GM12878 (cell line): ENCODE measurements around the gene JAG1. TPM values are rescaled to one million over a fixed set of nuclear protein-coding genes. Genes with fewer than 3 reads are reported as not detected.

Experiments
- ATAC-seq: fragments of 200-7000 bp; cut with Tn5 transposase; 3 replicates; pipeline ENCODE4 v1.9.1; 2020; ENCODE audit warnings: mild to moderate bottlenecking, moderate library complexity
- BruUV-seq: library from RNA; stranded (reverse); fragments of 400-500 nt; replicated peaks from 2 replicates; lab custom pipeline; 2021; lab: Mats Ljungman, UMichigan
- CTCF ChIA-PET: fragments of 300-600 bp; sonication (Branson Sonifier 250); formaldehyde crosslinking; extraction: SDS; loops from one replicate; lab custom pipeline; 2021; ENCODE audit warnings: inconsistent platforms; lab: Yijun Ruan, JAX
- POLR2A ChIA-PET: fragments of 350-600 bp; formaldehyde crosslinking; extraction: SDS; loops from one replicate; lab custom pipeline; 2021; ENCODE audit warnings: inconsistent platforms; lab: Charles Lee
- RAD21 ChIA-PET: fragments of 300-600 bp; sonication (Branson Sonifier 250); formaldehyde crosslinking; loops from one replicate; lab custom pipeline; 2023; ENCODE audit warnings: antibody characterized with exemption; ENCODE audit not compliant: unreplicated experiment; lab: Charles Lee
- SMC1A ChIA-PET: fragments of 300-600 bp; sonication (Branson Sonifier 250); formaldehyde crosslinking; loops from one replicate; lab custom pipeline; 2023; ENCODE audit not compliant: unreplicated experiment, uncharacterized antibody; lab: Charles Lee
- DNase-seq: peaks from one replicate; pipeline ENCODE4 v3.0.0-alpha.2; 2011; ENCODE audit warnings: low read depth, low spot score
- FAIRE-seq: peaks from 3 replicates; lab custom pipeline; 2011; peaks lifted over from hg19 to GRCh38; lab: Jason Lieb, UNC
- H2AFZ ChIP-seq: 2 replicates; pipeline ENCODE4 v1.6.0; 2011; ENCODE audit warnings: low read depth, low read length, control low read depth; ENCODE audit not compliant: control insufficient read depth
- H3K27ac ChIP-seq: 2 replicates; pipeline ENCODE4 v1.5.1; 2011; ENCODE audit warnings: control low read depth; ENCODE audit not compliant: control insufficient read depth, insufficient read depth
- H3K27me3 ChIP-seq, 2 experiments: replicated peaks in 1 of 2; 2 replicates each; pipeline versions ENCODE4 v1.6.0 to v1.6.1; 2011; ENCODE audit warnings: low read length in 1 of 2; ENCODE audit not compliant: control insufficient read depth in 2 of 2, insufficient read depth in 2 of 2
- H3K36me3 ChIP-seq, 2 experiments: 2 replicates each; pipeline ENCODE4 v1.5.1; 2011; ENCODE audit warnings: low read length in 1 of 2; ENCODE audit not compliant: control insufficient read depth in 2 of 2, insufficient read depth in 2 of 2
- H3K4me1 ChIP-seq: 2 replicates; pipeline ENCODE4 v1.6.1; 2011; ENCODE audit warnings: mild to moderate bottlenecking, low read length, moderate library complexity, mixed read lengths; ENCODE audit not compliant: control insufficient read depth, insufficient read depth
- H3K4me2 ChIP-seq: 2 replicates; pipeline ENCODE4 v1.6.0; 2011; ENCODE audit warnings: control low read depth; ENCODE audit not compliant: control insufficient read depth, insufficient read depth
- H3K4me3 ChIP-seq: fragments of 200-600 bp; sonication (generic); 2 replicates; pipeline ENCODE4 v1.5.1; 2016
- H3K79me2 ChIP-seq: 2 replicates; pipeline ENCODE4 v1.6.0; 2011; ENCODE audit warnings: low read length; ENCODE audit not compliant: control insufficient read depth, insufficient read depth
- H3K9ac ChIP-seq: 2 replicates; pipeline ENCODE4 v1.8.0; 2011; ENCODE audit warnings: low read length, control low read depth, mixed read lengths; ENCODE audit not compliant: control insufficient read depth, insufficient read depth
- H3K9me3 ChIP-seq: replicated peaks from 3 replicates; pipeline ENCODE4 v1.5.1; 2011; ENCODE audit warnings: mild to moderate bottlenecking, low read length; ENCODE audit not compliant: control insufficient read depth, insufficient read depth
- H4K20me1 ChIP-seq: 2 replicates; pipeline ENCODE4 v1.6.0; 2011; ENCODE audit not compliant: control insufficient read depth, insufficient read depth
- CBX5 ChIP-seq: sonication (generic); IDR thresholded peaks from 2 replicates; pipeline ENCODE4 v1.6.1; 2016; ENCODE audit warnings: low read depth, moderate library complexity, mild to moderate bottlenecking, inconsistent platforms
- CEBPB ChIP-seq, 2 experiments: fragments of 150-350 bp in 1 of 2; IDR thresholded peaks; 2 replicates each; pipeline ENCODE4 v1.6.1; 2012 to 2014; ENCODE audit warnings: low read depth in 2 of 2, low read length in 2 of 2, borderline replicate concordance in 1 of 2, inconsistent platforms in 1 of 2
- CEBPZ ChIP-seq: fragments of 150-350 bp; IDR thresholded peaks from 2 replicates; pipeline ENCODE4 v1.6.1; 2016; ENCODE audit warnings: low read depth, low read length
- CTCF ChIP-seq, 3 experiments: IDR thresholded peaks in 2 of 3; conservative IDR thresholded peaks in 1 of 3; 2 replicates each; pipeline ENCODE4 v1.5.1; 2011; ENCODE audit warnings: low read depth in 3 of 3, low read length in 3 of 3, mild to moderate bottlenecking in 3 of 3, control low read depth in 2 of 3, moderate library complexity in 2 of 3, inconsistent platforms in 1 of 3, mixed read lengths in 1 of 3; ENCODE audit not compliant: control insufficient read depth in 2 of 3, insufficient read depth in 1 of 3; ENCODE audit errors: extremely low read depth in 1 of 3
- NBN ChIP-seq: fragments of 450-650 bp; IDR thresholded peaks from 2 replicates; pipeline ENCODE4 v1.6.1; 2016
- NFYA ChIP-seq: IDR thresholded peaks from 2 replicates; pipeline ENCODE4 v1.6.1; 2011; ENCODE audit warnings: low read depth, mild to moderate bottlenecking, low read length, improper control_type of control experiment, borderline replicate concordance
- NR2C2 ChIP-seq: IDR thresholded peaks from 2 replicates; pipeline ENCODE4 v1.6.1; 2011; ENCODE audit warnings: borderline replicate concordance, low read depth; ENCODE audit not compliant: control insufficient read depth, insufficient read length
- PBX3 ChIP-seq: IDR thresholded peaks from 2 replicates; pipeline ENCODE4 v1.6.1; 2011; ENCODE audit warnings: mild to moderate bottlenecking, low read depth, low read length, moderate library complexity; ENCODE audit not compliant: insufficient replicate concordance
- RAD21 ChIP-seq: IDR thresholded peaks from 2 replicates; pipeline ENCODE4 v1.6.1; 2011; ENCODE audit warnings: mild to moderate bottlenecking, low read depth, low read length, moderate library complexity; ENCODE audit not compliant: insufficient read depth
- SMC3 ChIP-seq: IDR thresholded peaks from 2 replicates; pipeline ENCODE4 v1.6.1; 2011; ENCODE audit warnings: low read length, improper control_type of control experiment, borderline replicate concordance
- SREBF1 ChIP-seq: IDR thresholded peaks from 2 replicates; pipeline ENCODE4 v1.6.1; 2012; ENCODE audit warnings: mild to moderate bottlenecking, low read length
- WGBS: methylation state at CpG from one replicate; pipeline ENCODE4 v1.1.6; 2016; ENCODE audit warnings: low lambda C conversion rate; ENCODE audit not compliant: insufficient replicate concordance, insufficient coverage; ENCODE audit errors: missing lambda C conversion rate; 5-methylcytosine and 5-hydroxymethylcytosine counted together
- in situ Hi-C: fragments of 300-500 bp; cut with MboI; formaldehyde crosslinking; loops from 9 replicates; pipeline ENCODE4 v1.14.3; 2018; ENCODE audit warnings: mixed read lengths
- intact Hi-C: fragments of 100-400 bp; cut with micrococcal nuclease; formaldehyde crosslinking; loops from one replicate; pipeline ENCODE4 v1.14.2; 2022; ENCODE audit not compliant: unreplicated experiment
- polyA plus RNA-seq, 11 experiments: library from polyadenylated mRNA; depleted of rRNA in 4 of 11; unstranded in 6 of 11; stranded (reverse) in 5 of 11; fragments of >200 nt; fragmentation: Nextera tagmentation in 4 of 11; fragmentation: Illumina TruSeq in 1 of 11; extraction: Ambion mirVana in 4 of 11; extraction: Trizol in 1 of 11; gene quantifications; 1 replicate in 1 of 11; 2 replicates in 10 of 11; pipeline versions ENCODE4 v1.2.1 to v1.2.3, GENCODE V29; 2011 to 2016; ENCODE audit warnings: inconsistent platforms in 2 of 11, missing spikeins in 2 of 11, low read depth in 1 of 11
- total RNA-seq, 4 experiments: library from RNA; depleted of rRNA in 3 of 4; stranded (reverse); fragments of >200 nt in 3 of 4; fragmentation: Illumina TruSeq in 1 of 4; extraction: Trizol in 1 of 4; gene quantifications; 2 replicates each; pipeline versions ENCODE4 v1.2.1 to v1.2.3, GENCODE V29; 2013 to 2021
- TF ChIP-seq, protein P1 (sequence below): fragments of 450-650 bp; IDR thresholded peaks from 2 replicates; pipeline ENCODE4 v1.6.1; 2017; ENCODE audit warnings: low read depth, mild to moderate bottlenecking, moderate library complexity

JAG1 gene
- total and polyA plus RNA-seq, 10 of the 15 experiments (the other 5 are each of a cell fraction or from before 2014, with no cell fraction given): 0.66 to 6.9 (median 1.8) TPM

DNA sequence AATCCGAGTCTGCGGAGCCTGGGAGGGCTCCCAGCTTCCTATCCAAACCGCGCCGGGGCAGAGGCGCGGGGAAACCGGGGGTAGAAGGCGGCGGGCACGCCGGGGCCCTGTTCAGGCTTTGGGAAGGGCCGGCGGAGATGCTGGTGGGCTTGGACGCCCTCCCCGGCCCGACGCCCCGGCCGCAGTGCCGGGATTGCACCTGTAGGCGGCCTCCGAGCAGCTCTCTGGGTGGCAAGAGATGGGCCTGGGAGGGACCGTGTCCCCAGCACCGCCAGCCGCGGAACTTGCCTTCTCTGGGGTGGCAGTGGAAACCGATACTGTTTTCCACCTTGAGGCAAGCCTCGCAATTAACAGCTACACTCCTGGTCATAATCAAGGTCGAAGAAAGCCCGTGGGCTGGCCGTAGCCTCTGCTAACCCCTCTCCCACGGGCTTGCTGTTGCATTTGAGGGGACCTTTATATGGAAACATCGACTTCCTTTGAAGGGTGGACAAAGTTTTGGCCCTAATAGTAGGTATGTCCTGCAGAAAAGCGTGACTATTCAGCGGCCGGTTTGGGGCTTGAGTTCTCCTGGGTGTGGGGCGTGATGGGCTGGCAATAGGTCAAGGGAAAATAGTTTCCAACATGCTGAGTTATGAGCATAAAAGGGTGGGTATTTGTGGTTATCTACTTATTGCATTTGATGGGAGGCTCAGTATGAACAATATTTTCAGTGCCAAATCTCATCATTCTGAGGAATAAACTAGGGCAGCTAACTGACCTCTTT is 1.1 kb upstream of the JAG1 start:
- DNase-seq (no peak), ATAC-seq (peak; percentile 53), FAIRE-seq (no peak)
- peaks cover 23% of the 10 kb centered on the region for H3K4me1 ChIP-seq
- no peaks in the 10 kb centered on the region for H4K20me1 ChIP-seq
- peaks cover 0 to 5% of the 10 kb centered on the region in 2 experiments; a peak in 2 of 4 replicates for H3K27me3 ChIP-seq
- no peaks in the 10 kb centered on the region for H3K36me3 ChIP-seq
- H3K27ac ChIP-seq: peak overlapping the region; percentile 46
- peak overlapping the region; percentile 62 for H3K9ac ChIP-seq
- WGBS: 8% methylated on average over 36 of the region's 38 CpGs
- no TSS peak for BruUV-seq
- intact Hi-C loops (loop anchor here (1.0 to 10.0 kb wide), 8 partner anchors 200 to 869 kb away; no protein-coding TSS in a partner anchor), in situ Hi-C loops (loop anchor here (5.0 to 10.0 kb wide), 2 partner anchors 597 to 870 kb away; no protein-coding TSS in a partner anchor)
- SMC1A ChIA-PET: interaction anchor here (1.0 to 2.1 kb wide), 11 partner anchors 12 to 871 kb away, joined by 3 to 5 read pairs (median 4); partner anchors contain the start of gene SLX4IP
- RAD21 ChIA-PET: interaction anchor here (0.9 to 3.9 kb wide), 5 partner anchors 164 to 592 kb away, joined by 3 to 17 read pairs (median 3); no protein-coding TSS in a partner anchor
- H3K9me3 ChIP-seq: no peaks in the 10 kb centered on the region
- POLR2A ChIA-PET: interaction anchor here (1.5 to 2.1 kb wide), 2 partner anchors 123 to 592 kb away, joined by 4 to 6 read pairs; no protein-coding TSS in a partner anchor
- peak overlapping the region; percentile 81 for H2AFZ ChIP-seq
- peak overlapping the region; percentile 32 for H3K4me2 ChIP-seq
- CTCF ChIA-PET: interaction anchor here (0.6 to 2.6 kb wide), 13 partner anchors 8 to 868 kb away, joined by 3 to 8 read pairs (median 4); no protein-coding TSS in a partner anchor
- peaks cover 6% of the 10 kb centered on the region for H3K79me2 ChIP-seq
- peak overlapping the region; percentile 81 for H3K4me3 ChIP-seq
- peak; percentile 69 to 82 (median 71) for TF ChIP-seq CTCF (IDR thresholded peaks at IDR 0.05 in 2 of 3, conservative IDR thresholded peaks at IDR 0.05 in 1 of 3; ENCODE audit: control insufficient read depth in 2 of 3, extremely low read depth in 1 of 3, insufficient read depth in 1 of 3, low read depth in 3 of 3, low read length in 3 of 3)
- TF ChIP-seq CEBPB (IDR thresholded peaks at IDR 0.05; ENCODE audit: borderline replicate concordance in 1 of 2, low read depth in 2 of 2, low read length in 2 of 2): no peak
- TF ChIP-seq NBN: peak; percentile 60
- peak; percentile 42; the same call in 1 of the 2 replicates for TF ChIP-seq SMC3
- TF ChIP-seq, protein P1, sequence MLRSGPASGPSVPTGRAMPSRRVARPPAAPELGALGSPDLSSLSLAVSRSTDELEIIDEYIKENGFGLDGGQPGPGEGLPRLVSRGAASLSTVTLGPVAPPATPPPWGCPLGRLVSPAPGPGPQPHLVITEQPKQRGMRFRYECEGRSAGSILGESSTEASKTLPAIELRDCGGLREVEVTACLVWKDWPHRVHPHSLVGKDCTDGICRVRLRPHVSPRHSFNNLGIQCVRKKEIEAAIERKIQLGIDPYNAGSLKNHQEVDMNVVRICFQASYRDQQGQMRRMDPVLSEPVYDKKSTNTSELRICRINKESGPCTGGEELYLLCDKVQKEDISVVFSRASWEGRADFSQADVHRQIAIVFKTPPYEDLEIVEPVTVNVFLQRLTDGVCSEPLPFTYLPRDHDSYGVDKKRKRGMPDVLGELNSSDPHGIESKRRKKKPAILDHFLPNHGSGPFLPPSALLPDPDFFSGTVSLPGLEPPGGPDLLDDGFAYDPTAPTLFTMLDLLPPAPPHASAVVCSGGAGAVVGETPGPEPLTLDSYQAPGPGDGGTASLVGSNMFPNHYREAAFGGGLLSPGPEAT: peak; percentile 24; the same call in 1 of the 2 replicates
- TF ChIP-seq CBX5: 0 out of 2 replicates have a peak, but pooled peaks have one; percentile 13
- no peak for TF ChIP-seq NR2C2
- TF ChIP-seq SREBF1: no peak
- TF ChIP-seq CEBPZ: no peak
- no peak for TF ChIP-seq NFYA
- TF ChIP-seq PBX3: no peak
- TF ChIP-seq RAD21: peak; percentile 55
